B cell (primary cell): Measurements from ENCODE around the gene ATP2B3. TPM values are rescaled to one million over a fixed set of nuclear protein-coding genes. Genes with fewer than 3 reads are reported as not detected.

ENCODE experiments used
- ATAC-seq: fragments of 200-7000 bp; cut with Tn5 transposase; one replicate; pipeline ENCODE4 v1.10.0; 2021; ENCODE audit warnings: low read depth, mild to moderate bottlenecking, moderate number of reproducible peaks, moderate library complexity
- CTCF ChIA-PET: fragments of 350-600 bp; sonication (Branson Sonifier 250); formaldehyde crosslinking; loops from one replicate; lab custom pipeline; 2021; ENCODE audit warnings: antibody characterized with exemption, inconsistent platforms; lab: Charles Lee
- POLR2A ChIA-PET: fragments of 350-600 bp; sonication (Branson Sonifier 250); formaldehyde crosslinking; loops from one replicate; lab custom pipeline; 2021; ENCODE audit warnings: antibody characterized with exemption; lab: Charles Lee
- DNase-seq: peaks from one replicate; pipeline ENCODE4 v3.0.0; 2013
- H2AFZ ChIP-seq: 2 replicates; pipeline ENCODE4 v1.6.1; 2012; ENCODE audit warnings: mild to moderate bottlenecking, low read depth, low read length; ENCODE audit not compliant: insufficient read depth, poor library complexity, severe bottlenecking
- H3K27ac ChIP-seq, 2 donors: 1 replicate in 1 of 2; 2 replicates in 1 of 2; pipeline ENCODE4 v1.5.1; 2012 to 2013; ENCODE audit warnings: low read length in 2 of 2, mild to moderate bottlenecking in 2 of 2, moderate library complexity in 1 of 2
- H3K27me3 ChIP-seq, 4 experiments: fragments of 200-600 bp in 1 of 4; sonication (generic) in 1 of 4; replicated peaks in 1 of 4; 1 replicate in 2 of 4; 2 replicates in 2 of 4; pipeline versions ENCODE4 v1.6.1 to v1.7.0; 2013 to 2016; ENCODE audit warnings: low read length in 3 of 4, mild to moderate bottlenecking in 2 of 4, mixed read lengths in 1 of 4, moderate library complexity in 1 of 4; ENCODE audit not compliant: insufficient read depth in 4 of 4, control insufficient read depth in 3 of 4; ENCODE audit errors: control extremely low read depth in 1 of 4
- H3K36me3 ChIP-seq, 2 experiments: replicated peaks in 1 of 2; 1 replicate in 1 of 2; 2 replicates in 1 of 2; pipeline versions ENCODE4 v1.6.1 to v1.7.1; 2013; ENCODE audit warnings: low read length in 1 of 2; ENCODE audit not compliant: insufficient read depth in 2 of 2, control insufficient read depth in 1 of 2; ENCODE audit errors: control extremely low read depth in 1 of 2, extremely low read depth in 1 of 2
- H3K4me1 ChIP-seq, 2 donors: fragments of 200-600 bp in 1 of 2; sonication (generic) in 1 of 2; 1 replicate in 1 of 2; 2 replicates in 1 of 2; pipeline versions ENCODE4 v1.5.1 to v1.6.1; 2013 to 2017; ENCODE audit warnings: low read length in 2 of 2; ENCODE audit not compliant: control insufficient read depth in 2 of 2, insufficient read depth in 2 of 2
- H3K4me2 ChIP-seq: replicated peaks from 2 replicates; pipeline ENCODE3; 2012; ENCODE audit warnings: mild to moderate bottlenecking, low read depth, low read length; ENCODE audit not compliant: poor library complexity, severe bottlenecking
- H3K4me3 ChIP-seq, 5 experiments: fragments of 200-600 bp in 1 of 5; sonication (generic) in 1 of 5; 1 replicate in 3 of 5; 2 replicates in 2 of 5; pipeline versions ENCODE4 v1.5.1 to v1.7.0; 2011 to 2016; ENCODE audit warnings: low read length in 4 of 5, mild to moderate bottlenecking in 4 of 5, low read depth in 2 of 5, control low read depth in 1 of 5, moderate library complexity in 1 of 5; ENCODE audit not compliant: insufficient read depth in 1 of 5; ENCODE audit errors: control extremely low read depth in 1 of 5, extremely low read depth in 1 of 5
- H3K79me2 ChIP-seq: fragments of 200-600 bp; sonication (generic); one replicate; pipeline ENCODE4 v1.6.0; 2016; ENCODE audit warnings: low read length; ENCODE audit not compliant: control insufficient read depth, insufficient read depth
- H3K9ac ChIP-seq: fragments of 200-600 bp; sonication (generic); 2 replicates; pipeline ENCODE4 v1.6.1; 2017; ENCODE audit warnings: mild to moderate bottlenecking, low read length, moderate library complexity
- H3K9me3 ChIP-seq, 3 donors: one replicate each; pipeline versions ENCODE4 v1.6.1 to v1.7.1; 2013; ENCODE audit warnings: low read length in 2 of 3; ENCODE audit not compliant: control insufficient read depth in 2 of 3, insufficient read depth in 1 of 3; ENCODE audit errors: control extremely low read depth in 1 of 3
- H4K20me1 ChIP-seq: 2 replicates; pipeline ENCODE4 v1.6.0; 2012; ENCODE audit warnings: mild to moderate bottlenecking, low read length; ENCODE audit not compliant: insufficient read depth, control insufficient read depth, poor library complexity, severe bottlenecking
- H3K27ac Mint-ChIP-seq: one replicate; pipeline ENCODE4 v1.8.0; 2021; ENCODE audit warnings: mixed read lengths
- H3K27me3 Mint-ChIP-seq: one replicate; pipeline ENCODE4 v1.8.0; 2021; ENCODE audit warnings: mixed read lengths
- H3K4me1 Mint-ChIP-seq: one replicate; pipeline ENCODE4 v1.8.0; 2021; ENCODE audit warnings: mixed read lengths
- H3K4me3 Mint-ChIP-seq: one replicate; pipeline ENCODE4 v1.8.0; 2021; ENCODE audit warnings: mixed read lengths
- H3K9me3 Mint-ChIP-seq: one replicate; pipeline ENCODE4 v1.8.0; 2022; ENCODE audit warnings: mixed read lengths; ENCODE audit not compliant: insufficient read depth
- CTCF ChIP-seq: fragments of 200-600 bp; IDR thresholded peaks from one replicate; pipeline ENCODE4 v1.8.0; 2022; ENCODE audit warnings: antibody characterized with exemption, mild to moderate bottlenecking
- EZH2 ChIP-seq: IDR thresholded peaks from 2 replicates; pipeline ENCODE4 v1.6.1; 2012; ENCODE audit warnings: borderline replicate concordance, low read depth, mild to moderate bottlenecking, moderate library complexity, low read length; ENCODE audit not compliant: insufficient read depth, poor library complexity, severe bottlenecking
- WGBS: methylation state at CpG from one replicate; pipeline ENCODE4 v1.1.5; 2013; ENCODE audit warnings: missing lambda C conversion rate; ENCODE audit not compliant: insufficient coverage; 5-methylcytosine and 5-hydroxymethylcytosine counted together
- intact Hi-C: fragments of 100-400 bp; cut with micrococcal nuclease; formaldehyde crosslinking; loops from one replicate; pipeline ENCODE4 v1.10.0; 2022
- polyA plus RNA-seq: library from polyadenylated mRNA; depleted of rRNA; stranded (reverse); fragments of >200 nt; gene quantifications from 2 replicates; pipeline ENCODE4 v1.2.3, GENCODE V29; 2012
- total RNA-seq, 2 donors: library from RNA; stranded (reverse); fragments of 120-200 nt in 1 of 2; gene quantifications; 1 replicate in 1 of 2; 2 replicates in 1 of 2; pipeline versions ENCODE4 v1.2.3 to v1.2.4, GENCODE V29; 2013 to 2022

The ATP2B3 gene
- total and polyA plus RNA-seq, 2 donors (not counting 1 experiment from before 2014, with no cell fraction given), result not detected

DNA sequence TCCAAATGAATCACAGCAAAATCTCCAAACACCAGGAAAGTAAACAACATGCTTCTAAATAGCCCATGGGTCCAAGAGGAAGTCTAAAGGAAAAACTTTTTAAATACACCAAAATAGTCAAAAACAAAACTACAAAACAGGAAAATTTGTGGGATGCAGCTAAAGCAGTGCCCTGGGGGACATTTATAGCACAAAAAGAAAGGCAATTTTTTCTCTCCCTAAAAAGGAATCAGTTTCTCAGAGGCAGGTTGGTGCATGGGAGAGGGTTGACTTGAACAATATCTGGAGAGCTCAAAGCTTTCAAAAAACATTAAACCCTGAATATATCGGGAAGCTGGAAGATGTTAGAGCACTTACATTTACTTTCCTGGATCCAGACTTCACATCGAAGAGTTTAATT lies 113.9 kb downstream of the ATP2B3 start:
- no peak overlapping the region for H3K9ac ChIP-seq
- Mint-ChIP-seq H3K27ac (no peak overlapping the region), H3K27me3 (peaks cover 7% of the 10 kb centered on the region), H3K4me3 (no peak overlapping the region), H3K4me1 (peaks cover 2% of the 10 kb centered on the region), H3K9me3 (peaks cover 2% of the 10 kb centered on the region)
- H3K9me3 ChIP-seq, result no peaks in the 10 kb centered on the region
- H3K27me3 ChIP-seq, result no peaks in the 10 kb centered on the region
- no peak for ATAC-seq
- ChIA-PET CTCF (interaction anchor here (0.9 to 1.3 kb wide), 3 partner anchors 9 to 92 kb away, joined by 3 to 5 read pairs (median 3); no protein-coding TSS in a partner anchor), POLR2A (no interaction called here)
- H3K4me2 ChIP-seq, result no peak overlapping the region
- TF ChIP-seq EZH2 (no peak), CTCF (no peak)
- H2AFZ ChIP-seq, result no peak overlapping the region
- H3K4me1 ChIP-seq, result no peaks in the 10 kb centered on the region
- no peaks in the 10 kb centered on the region for H3K36me3 ChIP-seq
- WGBS, result no CpG with 5 or more reads among the region's 2 CpGs
- DNase-seq, result no peak
- H4K20me1 ChIP-seq, result no peaks in the 10 kb centered on the region
- no peak overlapping the region for H3K4me3 ChIP-seq
- H3K79me2 ChIP-seq, result no peaks in the 10 kb centered on the region
- intact Hi-C loops, result no loop called here
- no peak overlapping the region for H3K27ac ChIP-seq

DNA sequence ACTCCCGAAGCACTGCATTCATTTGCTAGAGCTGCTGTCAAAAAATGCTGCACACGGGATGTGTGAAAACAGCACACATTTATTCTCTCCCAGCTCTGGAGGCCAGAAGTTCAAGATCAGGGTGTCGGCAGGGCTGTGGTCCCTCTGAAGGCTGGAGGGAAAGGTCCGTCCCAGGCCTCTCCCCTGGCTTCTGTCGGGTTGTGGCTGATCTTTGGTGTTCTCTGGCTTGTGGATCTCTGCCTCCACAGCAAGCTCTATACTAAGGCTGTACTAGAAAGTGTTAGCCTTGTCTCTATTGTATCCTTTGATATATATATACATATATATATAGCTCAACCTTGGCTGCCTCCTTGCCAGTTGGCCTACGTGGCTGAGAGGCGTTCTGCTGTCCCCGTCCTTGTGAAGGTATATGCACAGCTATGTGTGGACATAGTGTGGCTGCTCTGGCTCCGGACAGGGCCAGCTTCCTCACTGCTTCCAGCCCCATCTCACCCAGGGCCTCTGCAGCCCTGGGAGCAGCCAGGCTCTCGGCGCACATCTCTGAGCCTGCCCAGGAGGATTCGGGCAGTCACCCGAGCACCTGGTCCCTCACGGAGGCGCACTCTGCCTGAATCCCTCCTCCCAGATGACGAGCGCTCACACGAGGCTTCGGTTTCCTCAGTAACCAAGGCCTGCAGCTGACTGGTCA lies 114.6 kb downstream of the ATP2B3 start:
- H3K27me3 Mint-ChIP-seq, result peaks cover 7% of the 10 kb centered on the region
- H3K4me3 Mint-ChIP-seq, result no peak overlapping the region
- peaks cover 2% of the 10 kb centered on the region for H3K4me1 Mint-ChIP-seq
- no peak overlapping the region for H3K4me3 ChIP-seq
- H3K79me2 ChIP-seq, result no peaks in the 10 kb centered on the region
- DNase-seq, result no peak
- TF ChIP-seq EZH2, result no peak
- no peak for TF ChIP-seq CTCF
- ChIA-PET CTCF (interaction anchor here (0.6 to 0.9 kb wide), 3 partner anchors 9 to 30 kb away, joined by 3 to 5 read pairs (median 3); no protein-coding TSS in a partner anchor), POLR2A (no interaction called here)
- no peaks in the 10 kb centered on the region for H4K20me1 ChIP-seq
- no peaks in the 10 kb centered on the region for H3K9me3 ChIP-seq
- 100% methylated on average over 5 of the region's 19 CpGs for WGBS
- ATAC-seq, result no peak
- no peaks in the 10 kb centered on the region for H3K27me3 ChIP-seq
- no peak overlapping the region for H3K9ac ChIP-seq
- H3K36me3 ChIP-seq, result no peaks in the 10 kb centered on the region
- H3K4me2 ChIP-seq, result no peak overlapping the region
- H3K27ac Mint-ChIP-seq, result no peak overlapping the region
- no peak overlapping the region for H3K27ac ChIP-seq
- no peak overlapping the region for H2AFZ ChIP-seq
- no peaks in the 10 kb centered on the region for H3K4me1 ChIP-seq
- H3K9me3 Mint-ChIP-seq, result peaks cover 2% of the 10 kb centered on the region
- intact Hi-C loops, result no loop called here
